NCI-H146 treated with DMSO at 0.1 percent for 48 hours (cell line): ENCODE results near the gene GSN.

Experiments used
- DNase-seq: peaks from one replicate; lab custom pipeline; 2025; ENCODE audit not compliant: unreplicated experiment; lab: John Stamatoyannopoulos, UW

GSN gene

GRCh38 chr9:121322737-121323448 is 54.9 kb downstream of the GSN start:
- no peak for DNase-seq

GRCh38 chr9:121323449-121324151 is 55.6 kb downstream of the GSN start:
- DNase-seq, result no peak

- DNase-seq, result no peak
Observed at GRCh38 chr9:121324316-121324715, 56.4 kb downstream of the GSN start.

GRCh38 chr9:121324755-121325154 is 56.8 kb downstream of the GSN start:
- no peak for DNase-seq

DNA sequence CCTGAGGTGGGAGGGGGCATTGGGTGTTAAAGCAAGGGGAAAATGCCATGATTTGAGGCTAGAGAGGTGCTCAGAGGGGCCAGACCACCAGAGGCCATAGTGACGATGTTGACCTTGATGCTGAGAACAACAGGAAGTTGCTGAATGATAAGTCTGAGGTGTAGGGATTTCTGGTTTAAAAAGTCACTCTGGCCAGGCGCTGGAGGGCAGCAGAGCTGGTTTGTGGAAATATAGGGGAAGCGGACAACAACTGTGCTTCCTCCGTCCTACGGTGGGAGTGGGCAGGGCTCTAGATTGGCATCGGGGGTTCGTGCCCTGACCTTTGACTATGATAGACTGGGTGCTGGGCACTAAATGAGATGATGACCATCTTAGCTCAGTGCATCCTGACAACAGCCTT is 57.4 kb downstream of the GSN start:
- no peak for DNase-seq

DNA sequence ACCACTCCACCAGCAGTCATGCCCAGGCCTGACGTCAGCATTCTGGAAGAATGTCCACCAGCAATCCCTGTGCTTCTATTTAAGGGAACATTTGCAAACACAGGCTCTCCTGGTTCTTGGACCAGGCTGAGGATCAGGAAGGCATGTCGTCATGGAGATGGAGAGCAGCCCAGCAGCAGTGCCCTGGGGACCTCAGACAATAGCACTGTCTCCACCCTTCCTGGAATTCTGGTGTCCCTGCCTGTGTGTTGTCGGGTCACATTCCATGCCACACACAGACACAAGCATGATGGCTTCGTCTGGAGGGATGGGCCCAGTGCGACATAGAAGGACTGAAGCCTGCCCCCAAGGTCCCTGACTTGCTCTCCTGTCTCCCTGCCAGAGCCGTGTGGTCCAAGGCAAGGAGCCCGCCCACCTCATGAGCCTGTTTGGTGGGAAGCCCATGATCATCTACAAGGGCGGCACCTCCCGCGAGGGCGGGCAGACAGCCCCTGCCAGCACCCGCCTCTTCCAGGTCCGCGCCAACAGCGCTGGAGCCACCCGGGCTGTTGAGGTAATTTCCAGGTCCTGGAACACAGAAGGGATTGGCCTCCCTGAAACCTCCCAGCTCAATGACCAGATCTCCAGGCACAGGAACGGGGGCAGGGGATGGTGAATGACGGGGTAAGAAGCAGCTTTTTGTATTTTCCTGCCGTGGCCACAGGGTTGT is 58.3 kb downstream of the GSN start:
- no peak for DNase-seq

GRCh38 chr9:121326901-121327613 is 59.1 kb downstream of the GSN start:
- no peak for DNase-seq

DNA sequence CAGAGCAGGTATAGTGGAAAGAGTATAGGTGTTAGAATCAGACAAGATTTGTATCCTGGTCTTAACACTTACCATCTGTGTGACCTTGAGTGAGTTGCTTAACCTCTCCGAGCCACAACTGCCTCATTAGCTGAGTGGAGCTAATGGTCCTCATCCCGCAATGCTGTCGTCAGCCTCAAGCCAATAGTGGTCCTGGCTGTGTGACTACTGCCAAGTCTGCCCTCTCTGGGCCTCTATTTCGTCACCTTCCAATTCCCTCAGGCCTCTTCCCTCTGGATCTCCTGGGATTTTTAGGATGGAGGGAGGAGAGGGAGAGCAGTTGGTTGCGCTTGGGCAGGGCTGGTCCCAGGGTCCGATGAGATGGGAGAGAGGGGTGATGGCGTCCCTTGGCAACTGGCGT is 60.5 kb downstream of the GSN start:
- no peak for DNase-seq

DNA sequence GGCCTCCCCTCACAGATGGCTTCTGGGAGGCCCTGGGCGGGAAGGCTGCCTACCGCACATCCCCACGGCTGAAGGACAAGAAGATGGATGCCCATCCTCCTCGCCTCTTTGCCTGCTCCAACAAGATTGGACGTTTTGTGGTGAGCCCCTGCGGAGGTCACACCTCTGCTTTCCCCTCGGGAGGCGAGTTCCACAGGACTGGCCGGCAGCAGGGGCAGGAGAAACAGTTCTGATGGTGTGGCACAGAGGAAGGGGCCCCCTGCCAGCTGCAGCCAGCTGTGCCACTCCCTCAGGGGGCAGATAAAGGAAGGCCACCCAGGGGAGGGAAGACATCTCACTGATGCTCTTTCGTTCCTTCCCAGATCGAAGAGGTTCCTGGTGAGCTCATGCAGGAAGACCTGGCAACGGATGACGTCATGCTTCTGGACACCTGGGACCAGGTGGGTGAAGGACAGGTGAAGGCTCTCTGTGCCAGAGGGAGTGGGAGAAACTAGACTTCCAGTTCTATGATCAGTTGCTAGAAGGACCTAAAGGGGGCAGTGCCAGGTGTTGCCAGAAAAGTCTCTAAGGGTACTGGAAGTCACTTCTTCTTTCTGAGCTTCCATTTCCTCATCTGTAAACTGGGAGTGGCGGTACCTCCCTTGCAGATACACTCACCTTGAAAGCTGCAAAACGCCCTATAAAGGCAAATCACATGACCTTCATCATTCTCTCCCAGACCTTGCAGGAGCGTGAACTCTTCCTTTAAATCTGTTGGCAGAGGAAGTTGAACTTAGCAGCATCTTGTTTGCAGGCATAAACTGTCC is 61.1 kb downstream of the GSN start:
- no peak for DNase-seq

GRCh38 chr9:121331549-121331948 is 63.6 kb downstream of the GSN start:
- DNase-seq, result no peak

GRCh38 chr9:121331992-121332685 is 64.2 kb downstream of the GSN start:
- DNase-seq, result no peak

DNA sequence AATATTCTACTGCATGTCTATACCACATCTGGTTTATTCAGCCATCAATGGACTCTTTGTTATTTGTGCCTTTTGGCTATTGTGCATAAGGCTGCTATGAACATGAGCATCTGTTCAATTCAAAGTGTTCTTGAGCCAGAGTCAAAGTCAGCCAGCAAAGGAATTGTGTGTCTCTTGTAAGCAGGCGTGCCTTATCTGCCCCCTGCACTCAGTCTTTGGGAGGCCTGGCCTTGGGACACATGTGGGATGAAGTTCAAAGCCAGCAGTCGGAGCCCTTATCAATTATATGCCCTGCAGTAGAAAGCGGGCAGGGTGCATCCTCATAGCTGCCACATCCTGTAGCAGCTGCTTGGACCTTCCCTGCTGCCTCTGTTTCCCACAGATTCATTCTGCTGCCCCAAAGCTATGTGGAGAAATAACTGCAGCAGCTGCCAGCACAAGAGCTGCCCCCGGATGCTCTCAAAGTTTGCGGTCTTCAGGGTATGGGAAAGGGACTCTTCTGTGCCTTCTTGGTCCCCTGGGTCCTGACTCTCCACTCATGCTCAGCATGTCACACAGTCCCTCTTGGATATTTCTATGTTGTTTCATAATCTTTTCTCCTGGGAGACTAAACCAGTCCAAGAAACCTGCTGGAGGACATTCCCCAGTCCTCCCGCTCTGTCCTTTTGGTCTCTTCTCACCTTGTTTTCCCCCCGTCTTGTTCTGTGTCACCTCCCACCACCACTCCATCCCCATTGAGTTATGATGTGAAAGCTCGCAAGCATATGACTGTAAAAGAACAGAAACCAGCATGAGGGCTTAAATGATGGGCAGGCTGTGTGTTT is 66.2 kb downstream of the GSN start:
- no peak for DNase-seq

- no peak for DNase-seq
Observed at GRCh38 chr9:121336665-121337064, 68.7 kb downstream of the GSN start.

- DNase-seq, result no peak
Observed at GRCh38 chr9:121339437-121339836, 71.5 kb downstream of the GSN start.

GRCh38 chr9:121340676-121341392 is 72.9 kb downstream of the GSN start:
- DNase-seq, result no peak

DNA sequence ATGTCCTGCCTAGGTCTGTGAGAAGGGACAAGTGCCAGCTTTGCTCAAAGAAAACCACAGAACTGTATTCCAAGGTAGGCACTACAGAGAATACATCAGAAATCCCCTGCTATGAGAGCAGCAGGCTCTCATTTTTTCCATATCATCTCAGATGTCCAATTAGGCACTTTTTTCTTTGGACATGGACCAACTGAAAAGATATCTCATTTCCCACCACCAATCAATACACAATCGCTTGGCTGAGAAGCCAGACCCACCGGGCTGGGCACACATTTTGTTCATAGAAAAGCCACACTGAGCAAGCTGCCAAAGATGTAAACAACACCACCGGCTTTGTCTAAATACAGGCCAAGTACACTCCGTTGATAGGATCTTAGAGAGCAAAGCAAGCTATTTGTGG is 76.2 kb downstream of the GSN start:
- DNase-seq, result no peak

- DNase-seq, result no peak
Observed at GRCh38 chr9:121345070-121345469, 77.1 kb downstream of the GSN start.

- no peak for DNase-seq
Observed at GRCh38 chr9:121348221-121348620, 80.3 kb downstream of the GSN start.

DNA sequence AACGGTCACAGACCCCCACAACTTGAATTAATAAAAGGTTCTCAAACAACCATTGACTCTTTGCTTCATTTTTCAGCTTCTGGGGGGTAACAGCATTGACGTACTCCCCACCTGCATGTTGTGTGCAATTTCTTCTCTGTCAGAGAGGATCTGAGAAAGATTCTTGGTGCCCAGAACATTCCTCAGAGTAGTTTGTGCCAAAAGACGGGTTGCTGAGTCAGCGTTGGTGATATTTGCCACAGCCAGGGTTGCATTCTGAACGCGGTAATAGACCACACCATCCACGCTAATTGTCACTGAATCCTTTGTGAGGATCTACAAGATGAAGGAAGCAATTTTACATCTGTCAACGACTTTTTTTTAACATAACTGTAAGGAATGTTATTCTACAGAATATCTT is 81.0 kb downstream of the GSN start:
- DNase-seq, result no peak
